GM18508 (cell line): ENCODE measurements around the gene G6PD.

Source experiments
- ATAC-seq: cut with Tn5 transposase; IDR thresholded peaks from one replicate; pipeline ENCODE4 v1.9.1; 2021; ENCODE audit warnings: moderate number of reproducible peaks; ENCODE audit not compliant: insufficient read depth, unreplicated experiment

G6PD gene

DNA sequence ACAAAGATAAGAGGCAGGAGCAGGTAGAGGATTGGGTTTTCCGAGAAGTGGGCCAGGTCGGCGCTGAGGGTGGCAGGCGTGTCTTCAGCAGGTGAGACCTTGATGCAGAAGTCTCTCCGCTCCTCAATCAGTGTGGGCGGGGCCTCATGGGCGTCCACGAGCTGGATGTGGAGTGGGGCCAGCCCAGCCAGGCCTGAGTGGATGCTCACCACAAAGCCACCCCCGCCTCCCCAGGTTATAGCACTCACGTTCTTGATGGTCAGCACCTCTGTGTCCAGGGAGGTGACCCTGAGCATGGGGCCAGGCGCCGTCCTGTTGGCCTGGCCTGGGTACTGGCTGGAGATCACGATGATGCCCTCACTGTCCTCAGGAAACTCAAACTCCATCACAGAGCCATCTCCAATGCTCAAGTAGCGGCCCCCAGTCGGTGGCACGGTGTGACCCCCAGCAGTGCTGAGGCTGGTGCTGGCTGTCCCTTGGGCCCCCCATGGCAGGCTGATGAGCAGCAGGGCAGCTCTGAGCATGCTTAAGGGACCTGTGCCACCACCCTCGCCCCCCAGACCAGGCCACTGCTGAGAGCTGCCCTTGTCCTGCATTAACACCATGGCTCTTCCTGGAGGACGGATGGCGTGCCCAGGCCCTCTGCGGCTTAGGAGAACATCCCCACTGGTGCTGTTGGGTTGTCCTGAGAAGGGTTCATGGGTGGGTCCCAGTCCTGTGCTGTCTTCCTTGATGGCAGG is 58.1 kb downstream of the G6PD start:
- ATAC-seq, result no peak

DNA sequence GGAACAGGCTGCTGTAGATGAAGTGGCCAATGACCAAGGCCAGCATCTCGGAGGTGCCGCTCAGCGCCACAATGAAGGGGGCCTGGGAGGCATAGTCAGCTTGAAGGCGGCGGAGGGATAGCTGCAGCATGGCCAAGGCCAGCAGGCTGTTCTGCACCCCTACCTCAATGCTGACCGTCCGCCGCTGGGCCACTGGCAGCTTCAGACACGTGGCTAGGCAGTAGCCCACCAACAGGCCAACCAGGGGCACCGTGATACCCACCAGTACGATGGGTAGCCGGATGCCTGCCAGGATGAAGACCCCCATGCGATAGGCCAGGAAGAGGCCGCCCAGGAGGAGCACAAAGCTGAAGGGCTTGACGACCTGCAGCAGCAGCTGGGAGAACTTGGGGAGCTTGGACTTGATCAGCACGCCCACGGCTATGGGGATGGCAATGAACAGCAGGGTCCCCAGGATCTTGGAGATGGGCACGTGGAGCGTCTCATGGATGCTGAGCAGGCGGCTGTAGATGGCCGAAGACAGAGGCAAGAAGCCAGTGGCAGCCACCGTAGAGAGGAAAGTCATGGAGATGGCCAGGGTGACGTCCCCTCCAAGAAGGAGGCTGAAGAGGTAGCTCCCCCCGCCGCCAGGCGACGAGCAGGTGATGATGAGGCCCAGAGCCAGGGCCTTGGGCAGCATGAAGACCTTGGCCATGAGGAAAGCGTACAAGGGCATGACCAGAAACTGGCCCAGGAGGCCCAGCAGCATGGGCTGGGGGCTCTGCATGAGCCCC is 58.9 kb downstream of the G6PD start:
- ATAC-seq, result no peak

DNA sequence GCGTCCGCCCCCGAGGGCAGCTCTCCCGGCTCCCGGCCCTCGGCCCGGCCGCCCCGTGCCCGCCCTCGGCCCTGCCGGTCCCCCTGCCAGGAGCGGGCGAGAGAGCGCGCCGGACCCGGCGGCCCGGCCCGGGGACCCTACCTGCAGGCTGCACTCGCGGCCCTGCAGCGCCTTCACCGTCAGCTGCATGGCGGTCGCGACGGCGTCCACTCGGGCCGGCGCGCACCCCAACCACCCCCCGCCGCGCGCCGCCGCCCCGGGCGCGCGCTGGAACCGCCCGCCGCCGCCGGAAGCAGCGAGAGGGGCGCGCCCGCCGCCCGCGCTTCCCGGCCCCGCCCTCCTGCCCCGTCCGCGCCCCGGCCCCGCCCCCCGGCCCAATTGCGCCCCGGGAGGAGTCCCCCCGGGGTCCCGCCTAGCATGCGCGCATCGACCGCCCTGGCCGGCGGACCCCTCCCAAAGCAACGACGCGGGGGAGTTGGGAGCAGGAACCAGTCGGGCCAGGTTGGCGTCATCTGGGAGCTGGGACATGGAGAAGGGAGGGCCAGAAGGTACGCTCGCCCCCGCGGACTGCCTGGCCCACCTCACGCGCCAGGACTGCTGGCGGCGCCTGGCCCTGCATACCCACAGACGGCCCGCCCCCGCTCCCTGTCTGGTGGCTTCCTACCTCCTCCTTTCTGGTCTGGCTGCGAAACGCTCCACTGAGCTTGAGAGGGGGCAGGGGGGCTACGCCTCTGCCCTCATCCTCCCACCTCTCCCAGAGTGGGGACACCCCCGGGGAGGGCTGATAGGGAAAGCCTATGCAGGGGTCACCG is 60.0 kb downstream of the G6PD start, which contains the start of gene UBL4A:
UBL4A (minus strand) TSS at position 220 of the 812 bp plus-strand sequence; CDS start at position 189, 31 bp downstream.
- ATAC-seq, result no peak

DNA sequence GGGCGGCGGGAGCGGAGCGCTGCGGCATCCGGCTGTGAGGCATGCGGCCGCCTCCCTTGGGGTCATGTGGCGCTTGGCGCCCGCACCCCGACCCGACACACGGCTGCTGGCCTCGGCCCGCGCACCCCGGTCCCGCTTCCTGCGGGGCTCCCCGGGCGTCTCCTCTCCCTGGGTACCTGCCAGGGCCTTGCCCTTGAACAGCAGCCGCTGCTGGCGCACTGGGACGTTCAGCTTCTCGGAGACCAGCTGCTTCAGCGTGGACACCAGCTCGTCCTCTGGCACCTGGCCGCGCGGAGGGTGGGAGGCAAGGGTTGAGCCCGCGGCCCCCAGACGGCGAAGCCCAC is 60.6 kb downstream of the G6PD start:
- ATAC-seq, result no peak

DNA sequence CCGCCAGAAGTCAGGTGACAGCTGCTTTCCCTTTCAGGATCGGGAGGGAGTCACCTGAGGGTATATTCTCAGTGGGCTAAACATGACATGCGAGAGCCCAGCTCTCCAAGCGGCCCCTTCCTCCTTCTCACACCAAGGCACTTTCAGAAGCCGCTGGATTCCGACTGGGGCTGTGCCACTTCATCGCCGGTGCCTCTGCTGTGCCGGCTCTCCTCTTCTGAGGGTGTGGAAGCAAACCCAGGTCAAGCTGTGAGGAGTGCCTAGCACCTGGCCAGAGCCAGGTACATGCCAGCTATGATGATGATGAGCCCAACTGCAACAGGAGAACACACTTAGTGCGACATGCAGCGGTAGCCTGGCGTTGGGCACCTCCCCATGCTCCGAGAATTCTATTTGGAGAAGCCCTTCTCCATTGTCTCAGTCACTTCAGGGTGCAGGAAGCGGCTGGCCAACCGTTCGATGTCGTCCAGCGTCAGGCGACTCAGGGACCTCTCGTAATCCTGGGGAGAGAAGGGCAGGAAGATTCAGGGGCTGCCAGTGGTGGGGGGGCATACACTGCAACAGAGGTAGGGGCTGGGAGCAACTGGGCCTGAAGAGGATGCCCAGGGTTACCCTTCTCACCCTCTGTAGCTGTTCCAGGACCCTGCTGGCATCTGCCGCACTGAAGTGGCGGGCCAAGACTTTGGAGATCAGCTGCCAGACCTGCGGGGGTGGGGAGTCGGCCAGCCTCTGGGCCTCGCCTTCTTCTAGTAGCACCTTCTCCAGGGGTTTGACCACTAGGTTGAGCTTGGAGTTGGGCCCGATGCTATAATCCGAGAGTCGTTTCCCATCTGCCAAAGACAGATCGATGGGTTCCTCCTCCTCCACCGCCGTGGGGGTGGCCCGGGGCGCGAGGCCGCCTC is 61.2 kb downstream of the G6PD start:
- ATAC-seq, result no peak

DNA sequence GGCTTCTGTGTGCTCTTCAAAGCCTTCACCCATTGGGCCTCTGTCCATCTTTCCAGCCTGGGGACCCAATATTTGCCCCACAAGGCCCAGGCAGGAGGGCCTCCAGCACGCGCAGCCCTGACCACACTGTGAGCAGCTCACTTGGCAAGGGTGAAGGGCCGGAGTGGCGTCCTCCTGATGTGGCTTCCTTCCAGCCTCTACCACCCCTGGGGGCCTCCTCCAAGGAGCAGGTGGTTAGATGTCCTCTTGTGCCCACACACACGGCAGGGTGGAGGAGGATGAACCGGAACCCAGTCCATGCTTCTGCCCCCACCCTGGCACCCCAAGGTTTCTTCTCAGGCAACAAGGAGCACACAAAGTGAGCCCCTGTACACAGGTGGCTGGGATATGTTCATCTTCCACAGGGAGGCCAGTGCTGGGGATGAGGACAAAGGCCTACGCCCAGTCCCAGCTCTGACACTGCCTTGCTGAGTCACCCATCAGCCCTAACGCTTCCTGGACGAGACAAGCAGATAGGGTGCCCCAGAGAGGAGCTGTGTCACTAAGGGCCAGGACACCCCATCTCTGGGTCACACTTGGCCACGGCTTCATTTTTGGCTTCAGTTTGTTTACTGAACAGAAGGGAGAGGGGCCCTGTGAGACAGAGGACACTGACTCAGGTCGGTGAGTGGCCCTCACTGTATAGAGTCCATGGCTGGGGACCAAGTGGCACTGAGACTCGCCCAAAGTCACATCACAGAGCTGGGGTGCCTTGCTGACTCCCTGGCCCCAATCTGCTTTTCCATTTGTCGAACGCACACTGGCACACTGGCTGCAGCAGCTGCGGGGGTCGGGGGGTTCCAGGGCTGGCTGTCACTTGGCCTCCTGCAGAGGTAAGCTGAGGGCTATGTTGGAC is 62.1 kb downstream of the G6PD start:
- ATAC-seq, result no peak

DNA sequence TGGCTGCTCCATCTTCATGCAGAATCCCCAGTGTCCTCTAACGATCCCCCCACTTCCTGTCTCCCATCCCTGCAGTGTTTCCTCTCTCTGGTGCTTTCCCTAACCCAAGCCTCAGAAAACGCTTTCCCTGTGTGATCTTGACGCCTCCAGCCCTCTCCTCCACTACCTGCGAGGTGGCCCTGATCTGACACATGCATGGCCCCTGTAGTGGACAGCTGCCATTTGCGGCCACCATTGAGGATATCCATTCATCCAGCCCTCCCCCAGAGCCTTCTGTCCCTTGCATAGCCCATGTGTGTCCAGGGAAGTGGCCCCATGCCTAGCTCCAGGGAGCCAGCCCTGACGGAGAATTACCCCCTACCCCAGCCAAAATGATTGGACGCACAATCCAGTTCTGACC is 63.3 kb downstream of the G6PD start:
- ATAC-seq, result no peak

DNA sequence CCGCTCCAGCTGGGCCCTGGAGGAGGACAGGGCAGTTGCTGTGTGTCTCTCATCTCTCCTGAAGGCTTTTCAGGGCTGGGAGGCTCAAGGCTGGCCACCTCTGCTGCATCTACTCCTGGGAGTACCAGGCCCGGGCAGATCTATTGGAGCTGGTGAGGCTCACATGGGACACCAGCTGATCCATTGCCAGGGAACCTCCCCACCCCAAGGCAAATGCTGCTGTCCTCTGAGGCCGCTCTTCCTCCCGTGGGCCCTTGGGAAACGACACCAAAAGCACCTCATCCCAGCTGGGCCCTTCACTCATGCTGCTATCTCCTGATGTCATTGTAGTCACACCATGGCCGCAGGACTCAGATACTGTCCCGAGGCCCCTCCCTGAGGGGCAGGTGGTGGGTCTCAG is 63.9 kb downstream of the G6PD start:
- no peak for ATAC-seq

DNA sequence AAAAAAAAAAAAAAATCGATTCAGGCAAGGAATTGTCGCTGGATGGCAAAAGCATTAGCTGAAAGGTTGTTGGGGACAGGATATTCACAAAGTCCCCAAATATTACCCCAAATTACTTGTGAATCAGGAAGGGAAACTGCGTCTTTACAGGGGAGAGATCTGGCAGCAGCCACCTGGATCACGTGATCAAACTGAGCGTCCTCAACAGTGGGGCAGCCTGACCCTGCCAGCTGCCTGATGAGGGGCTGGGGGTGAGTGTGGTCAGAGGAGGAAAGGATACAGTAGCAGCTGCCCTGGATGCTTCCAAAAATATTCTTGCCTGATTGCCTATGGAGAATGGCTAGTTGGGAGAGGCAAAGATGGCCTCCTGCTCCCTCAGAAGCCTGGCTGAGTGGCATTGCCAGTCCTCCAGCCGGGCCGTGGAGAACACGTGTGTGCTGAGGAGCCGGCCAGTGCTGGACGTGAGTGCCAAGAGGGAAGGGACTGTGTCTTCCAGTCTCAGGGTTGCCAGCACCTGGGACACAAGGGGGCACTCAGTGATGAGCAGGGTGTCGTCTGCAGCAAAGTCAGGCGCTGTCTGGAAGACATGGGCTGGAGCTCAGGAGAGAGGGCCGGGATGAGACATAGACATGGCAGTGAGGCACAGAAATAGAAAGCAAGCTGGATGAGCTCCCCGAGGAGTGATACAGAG is 64.6 kb downstream of the G6PD start:
- ATAC-seq, result no peak
